Suprapubic skin (tissue), 3 donors: Measurements from ENCODE around the gene ZSCAN30.

Experiments used
- EP300 ChIP-seq: sonication (generic); formaldehyde crosslinking; IDR thresholded peaks from one replicate; pipeline ENCODE4 v1.6.1; 2017; ENCODE audit warnings: antibody characterized with exemption
- TF ChIP-seq, protein P1 (sequence below), 2 donors: fragments of 200-600 bp in 1 of 2; fragments of 450-650 bp in 1 of 2; sonication (generic) in 1 of 2; IDR thresholded peaks; one replicate each; pipeline ENCODE4 v1.5.1; 2016 to 2019; ENCODE audit warnings: antibody characterized with exemption in 2 of 2, mild to moderate bottlenecking in 1 of 2, moderate library complexity in 1 of 2

DNA sequence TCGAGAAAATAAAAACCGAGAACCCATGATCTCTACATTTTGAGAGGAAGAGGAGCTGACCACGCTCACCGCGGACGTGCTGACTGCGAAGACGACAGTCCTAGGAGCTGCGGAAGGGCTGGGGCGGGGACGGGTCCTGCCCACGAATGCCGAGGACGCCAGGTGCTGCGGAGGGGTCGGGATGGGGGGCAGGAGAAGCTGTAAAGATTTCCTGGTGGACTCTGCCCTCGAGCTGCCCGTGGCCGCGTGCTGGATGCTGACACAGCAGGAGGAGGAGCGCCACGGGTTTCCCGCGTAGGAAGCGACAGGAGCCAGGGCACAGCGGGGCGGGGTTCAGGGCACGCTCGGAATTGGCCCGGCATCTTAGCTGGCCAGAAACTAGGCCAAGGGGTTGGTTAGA lies 22.2 kb downstream of the ZSCAN30 start:
- TF ChIP-seq, protein P1, sequence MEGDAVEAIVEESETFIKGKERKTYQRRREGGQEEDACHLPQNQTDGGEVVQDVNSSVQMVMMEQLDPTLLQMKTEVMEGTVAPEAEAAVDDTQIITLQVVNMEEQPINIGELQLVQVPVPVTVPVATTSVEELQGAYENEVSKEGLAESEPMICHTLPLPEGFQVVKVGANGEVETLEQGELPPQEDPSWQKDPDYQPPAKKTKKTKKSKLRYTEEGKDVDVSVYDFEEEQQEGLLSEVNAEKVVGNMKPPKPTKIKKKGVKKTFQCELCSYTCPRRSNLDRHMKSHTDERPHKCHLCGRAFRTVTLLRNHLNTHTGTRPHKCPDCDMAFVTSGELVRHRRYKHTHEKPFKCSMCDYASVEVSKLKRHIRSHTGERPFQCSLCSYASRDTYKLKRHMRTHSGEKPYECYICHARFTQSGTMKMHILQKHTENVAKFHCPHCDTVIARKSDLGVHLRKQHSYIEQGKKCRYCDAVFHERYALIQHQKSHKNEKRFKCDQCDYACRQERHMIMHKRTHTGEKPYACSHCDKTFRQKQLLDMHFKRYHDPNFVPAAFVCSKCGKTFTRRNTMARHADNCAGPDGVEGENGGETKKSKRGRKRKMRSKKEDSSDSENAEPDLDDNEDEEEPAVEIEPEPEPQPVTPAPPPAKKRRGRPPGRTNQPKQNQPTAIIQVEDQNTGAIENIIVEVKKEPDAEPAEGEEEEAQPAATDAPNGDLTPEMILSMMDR (IDR thresholded peaks at IDR 0.05), result no peak
- no peak for TF ChIP-seq EP300
